ENCODE data around the gene GAS7.

GRCh38 chr17:10177913-10178505, 20.4 kb downstream of the GAS7 start:
- TF ChIP-seq, protein P1, sequence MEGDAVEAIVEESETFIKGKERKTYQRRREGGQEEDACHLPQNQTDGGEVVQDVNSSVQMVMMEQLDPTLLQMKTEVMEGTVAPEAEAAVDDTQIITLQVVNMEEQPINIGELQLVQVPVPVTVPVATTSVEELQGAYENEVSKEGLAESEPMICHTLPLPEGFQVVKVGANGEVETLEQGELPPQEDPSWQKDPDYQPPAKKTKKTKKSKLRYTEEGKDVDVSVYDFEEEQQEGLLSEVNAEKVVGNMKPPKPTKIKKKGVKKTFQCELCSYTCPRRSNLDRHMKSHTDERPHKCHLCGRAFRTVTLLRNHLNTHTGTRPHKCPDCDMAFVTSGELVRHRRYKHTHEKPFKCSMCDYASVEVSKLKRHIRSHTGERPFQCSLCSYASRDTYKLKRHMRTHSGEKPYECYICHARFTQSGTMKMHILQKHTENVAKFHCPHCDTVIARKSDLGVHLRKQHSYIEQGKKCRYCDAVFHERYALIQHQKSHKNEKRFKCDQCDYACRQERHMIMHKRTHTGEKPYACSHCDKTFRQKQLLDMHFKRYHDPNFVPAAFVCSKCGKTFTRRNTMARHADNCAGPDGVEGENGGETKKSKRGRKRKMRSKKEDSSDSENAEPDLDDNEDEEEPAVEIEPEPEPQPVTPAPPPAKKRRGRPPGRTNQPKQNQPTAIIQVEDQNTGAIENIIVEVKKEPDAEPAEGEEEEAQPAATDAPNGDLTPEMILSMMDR (IDR thresholded peaks at IDR 0.05): no peak
- TF ChIP-seq POLR2A (IDR thresholded peaks at IDR 0.05): no peak
